GM19468 (cell line): ENCODE data around the gene NR2E3.
"Not testable (repeated sequence)": the region's sequence is repeated elsewhere in the genome, so short reads cannot be mapped to it uniquely, and the experiment has no call there.

ENCODE experiments used
- ATAC-seq: cut with Tn5 transposase; IDR thresholded peaks from one replicate; pipeline ENCODE4 v1.9.1; 2021; ENCODE audit warnings: mild to moderate bottlenecking, moderate library complexity, moderate number of reproducible peaks; ENCODE audit not compliant: unreplicated experiment; ENCODE audit errors: extremely low read depth

The NR2E3 gene

DNA sequence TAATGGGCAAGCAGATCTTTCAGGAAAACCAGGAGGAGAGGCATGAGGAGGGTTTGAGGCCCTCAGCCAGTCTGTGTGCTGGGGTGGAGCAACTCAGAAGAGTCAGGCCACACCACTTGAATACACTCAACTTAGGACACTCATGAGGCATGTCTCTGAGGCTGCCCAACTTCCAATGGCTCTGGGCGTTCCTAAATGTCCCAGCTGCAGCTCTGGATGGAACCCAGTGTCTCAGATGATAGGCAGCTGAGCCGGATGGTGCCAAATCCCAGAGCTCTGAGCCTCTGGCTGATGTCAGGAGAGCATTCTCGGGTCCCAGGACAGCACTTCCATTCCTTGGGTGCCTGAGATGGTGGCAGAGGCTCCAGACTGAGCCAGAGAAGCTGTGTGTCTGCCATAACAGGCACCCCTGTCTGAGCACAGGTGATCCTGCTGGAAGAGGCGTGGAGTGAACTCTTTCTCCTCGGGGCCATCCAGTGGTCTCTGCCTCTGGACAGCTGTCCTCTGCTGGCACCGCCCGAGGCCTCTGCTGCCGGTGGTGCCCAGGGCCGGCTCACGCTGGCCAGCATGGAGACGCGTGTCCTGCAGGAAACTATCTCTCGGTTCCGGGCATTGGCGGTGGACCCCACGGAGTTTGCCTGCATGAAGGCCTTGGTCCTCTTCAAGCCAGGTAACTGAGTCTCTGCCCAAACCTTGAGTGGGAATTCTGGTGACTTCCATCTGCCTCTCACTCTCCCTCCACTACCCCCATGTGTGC lies 2.8 kb downstream of the NR2E3 start:
- ATAC-seq, result no peak

- ATAC-seq, result no peak
These were observed 3.5 kb downstream of the NR2E3 start for GRCh38 chr15:71813723-71814470.

DNA sequence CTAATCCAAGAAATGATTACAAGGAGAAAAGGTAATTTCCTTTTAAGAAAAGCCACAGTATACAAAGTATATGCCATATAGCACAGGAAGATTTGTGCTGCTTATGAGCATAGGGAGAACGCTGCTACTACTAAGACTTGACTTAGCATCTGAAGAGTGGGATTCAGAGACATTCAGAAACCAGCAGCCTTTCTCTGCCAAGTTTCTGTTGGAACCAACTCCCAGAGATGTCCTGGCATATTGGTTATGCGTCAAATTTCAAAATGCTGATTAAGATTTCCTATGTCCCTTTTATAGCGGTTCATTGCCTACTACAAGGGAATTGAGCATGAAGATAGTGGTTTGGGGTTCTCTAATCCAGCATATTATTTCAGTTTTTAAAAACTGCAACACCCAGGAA lies 4.9 kb downstream of the NR2E3 start:
- ATAC-seq, result no peak

DNA sequence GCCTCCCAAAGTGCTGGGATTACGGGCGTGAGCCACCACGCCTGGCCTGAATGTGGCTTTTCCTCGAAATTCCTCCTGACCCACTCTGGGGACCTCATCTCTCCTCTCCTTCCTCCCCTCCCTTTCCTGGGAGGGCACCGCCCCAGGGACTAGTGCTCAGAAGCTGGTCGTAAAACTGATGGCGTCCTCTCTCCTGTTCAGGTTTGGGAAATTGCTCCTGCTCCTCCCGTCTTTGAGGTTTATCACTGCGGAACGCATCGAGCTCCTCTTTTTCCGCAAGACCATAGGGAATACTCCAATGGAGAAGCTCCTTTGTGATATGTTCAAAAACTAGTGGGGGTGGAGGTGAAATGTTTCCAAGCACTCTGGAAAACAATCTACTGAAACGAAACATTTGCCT lies 7.0 kb downstream of the NR2E3 start:
- ATAC-seq, result no peak

DNA sequence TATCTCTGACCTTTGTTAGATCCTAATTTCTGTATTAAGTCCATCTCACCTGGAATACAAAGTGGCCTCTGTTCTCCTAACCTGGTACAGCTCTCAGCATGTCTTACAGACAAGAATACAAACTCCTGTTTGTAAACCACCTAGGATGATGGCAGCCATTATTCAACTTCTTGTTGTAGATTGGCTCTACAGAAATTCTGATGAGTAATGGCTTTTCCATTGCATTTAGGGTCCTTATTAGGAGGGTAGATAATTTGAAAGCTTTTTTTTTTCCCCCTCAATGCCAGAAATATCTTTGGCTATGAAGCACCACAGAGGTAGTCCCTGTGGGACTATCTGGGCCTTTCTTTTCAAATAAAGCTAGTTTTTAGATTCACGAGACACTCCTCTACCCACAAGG lies 9.8 kb downstream of the NR2E3 start:
- ATAC-seq, result no peak

DNA sequence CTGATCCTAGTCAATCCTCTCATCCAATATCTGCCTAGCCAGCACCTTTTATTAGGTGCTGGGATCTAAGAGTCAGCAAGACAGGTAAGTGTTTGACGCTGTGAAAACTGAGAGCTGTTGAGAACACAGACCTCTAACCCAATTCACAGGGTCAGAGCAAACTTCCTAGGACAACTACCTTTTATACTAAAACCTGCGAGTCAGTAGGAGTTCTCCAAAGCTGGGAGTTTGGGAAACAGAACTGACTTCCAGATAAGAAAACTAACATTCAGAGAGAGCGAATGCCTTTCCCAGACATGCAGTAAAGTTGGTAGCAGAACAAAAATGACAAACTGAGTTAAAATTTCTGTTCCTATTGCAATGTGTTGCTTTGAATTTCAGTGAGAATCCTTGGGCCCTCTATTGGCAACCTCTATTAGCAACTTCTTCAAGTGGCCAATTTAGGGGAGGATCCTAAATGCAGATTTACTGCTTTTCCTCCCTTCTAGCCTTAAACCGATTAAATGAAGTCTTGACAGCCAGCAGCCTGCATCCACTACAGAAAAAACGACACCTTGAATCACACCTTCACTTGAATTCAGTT lies 11.3 kb downstream of the NR2E3 start:
- no peak for ATAC-seq

- no peak for ATAC-seq
These were observed 12.7 kb downstream of the NR2E3 start for GRCh38 chr15:71822890-71823630.

DNA sequence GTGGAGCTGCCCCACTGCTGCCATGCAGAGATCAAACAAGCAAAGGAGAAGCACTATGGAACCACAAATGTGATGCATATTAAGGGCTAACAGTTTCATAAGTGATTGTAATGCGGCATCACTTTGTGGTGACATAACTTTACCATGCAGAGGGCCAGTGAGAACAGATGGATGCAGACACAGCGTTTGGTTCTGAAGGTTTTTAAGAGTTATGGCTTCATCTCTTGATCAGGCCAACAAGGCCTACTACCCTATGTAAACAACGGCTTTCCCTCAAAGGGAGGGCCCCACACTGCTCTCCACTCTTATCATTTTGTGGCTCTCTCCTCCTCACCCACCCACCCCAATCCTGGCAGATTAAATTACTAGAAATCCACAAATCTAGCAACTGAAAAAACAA lies 13.4 kb downstream of the NR2E3 start:
- no peak for ATAC-seq

GRCh38 chr15:71825021-71825730 lies 14.8 kb downstream of the NR2E3 start:
- ATAC-seq, result no peak

- no peak for ATAC-seq
These were observed 15.8 kb downstream of the NR2E3 start for GRCh38 chr15:71826196-71826595.

- no peak for ATAC-seq
These were observed 20.6 kb downstream of the NR2E3 start for GRCh38 chr15:71830981-71831380.

DNA sequence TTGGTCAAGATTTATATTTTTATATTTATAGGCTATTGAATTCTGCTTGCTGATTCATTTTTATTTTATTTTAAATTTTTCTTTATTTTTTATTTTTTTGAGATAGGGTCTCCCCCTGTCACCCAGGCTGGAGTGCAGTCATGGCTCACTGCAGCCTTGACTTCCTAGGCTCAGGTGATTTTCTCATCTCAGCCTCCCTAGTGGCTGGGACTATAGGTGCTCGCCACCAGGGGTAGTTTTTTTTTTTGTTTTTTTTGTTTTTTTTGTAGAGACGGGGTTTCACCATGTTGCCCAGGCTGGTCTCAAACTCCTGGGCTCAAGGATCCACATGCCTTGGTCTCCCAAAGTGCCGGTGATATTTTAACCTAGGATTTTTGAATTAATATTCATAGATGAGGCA lies 31.2 kb downstream of the NR2E3 start:
- ATAC-seq, result no peak

GRCh38 chr15:71844916-71845315 lies 34.6 kb downstream of the NR2E3 start:
- ATAC-seq, result no peak

DNA sequence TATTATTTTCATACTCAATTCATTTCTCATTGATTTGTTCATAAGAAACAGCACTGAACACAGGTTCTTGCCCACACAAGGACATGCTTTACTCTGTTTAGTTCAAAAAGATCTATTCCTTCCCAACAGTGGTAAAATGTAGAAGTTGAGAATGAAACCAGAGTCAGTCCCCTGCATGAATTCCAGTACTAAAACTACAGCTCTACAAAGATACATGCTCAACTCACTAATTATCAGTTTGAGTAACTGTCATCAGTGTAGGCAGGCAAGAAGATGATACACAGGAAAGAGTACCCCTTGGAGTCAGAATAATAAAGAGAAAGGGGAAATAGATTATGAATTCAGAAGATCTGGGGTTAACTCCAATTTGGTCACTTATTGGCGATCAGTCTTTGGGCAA lies 43.2 kb downstream of the NR2E3 start:
- ATAC-seq, result no peak

GRCh38 chr15:71858232-71858631 lies 47.9 kb downstream of the NR2E3 start:
- not testable (repeated sequence) for ATAC-seq
